Adrenal gland (tissue), 5 donors: ENCODE results near the gene APRT.
A peak's percentile ranks its signal among the peaks of the same experiment; 100 is the strongest.

ENCODE experiments used
- POLR2A ChIP-seq, 2 donors: fragments of 450-650 bp; IDR thresholded peaks; one replicate each; pipeline ENCODE4 v1.6.1; 2017; ENCODE audit warnings: antibody characterized with exemption in 2 of 2, mild to moderate bottlenecking in 2 of 2, moderate library complexity in 1 of 2
- TF ChIP-seq, protein P1 (sequence below), 6 experiments: fragments of 450-650 bp in 4 of 6; fragments of 200-600 bp in 2 of 6; sonication (generic) in 1 of 6; IDR thresholded peaks; 1 replicate in 5 of 6; 2 replicates in 1 of 6; pipeline versions ENCODE4 v1.5.1 to v1.8.0; 2016 to 2021; ENCODE audit warnings: antibody characterized with exemption in 6 of 6, mild to moderate bottlenecking in 2 of 6, moderate library complexity in 1 of 6
- donor health status: DM: no; HTN: no; CAD: no.

DNA sequence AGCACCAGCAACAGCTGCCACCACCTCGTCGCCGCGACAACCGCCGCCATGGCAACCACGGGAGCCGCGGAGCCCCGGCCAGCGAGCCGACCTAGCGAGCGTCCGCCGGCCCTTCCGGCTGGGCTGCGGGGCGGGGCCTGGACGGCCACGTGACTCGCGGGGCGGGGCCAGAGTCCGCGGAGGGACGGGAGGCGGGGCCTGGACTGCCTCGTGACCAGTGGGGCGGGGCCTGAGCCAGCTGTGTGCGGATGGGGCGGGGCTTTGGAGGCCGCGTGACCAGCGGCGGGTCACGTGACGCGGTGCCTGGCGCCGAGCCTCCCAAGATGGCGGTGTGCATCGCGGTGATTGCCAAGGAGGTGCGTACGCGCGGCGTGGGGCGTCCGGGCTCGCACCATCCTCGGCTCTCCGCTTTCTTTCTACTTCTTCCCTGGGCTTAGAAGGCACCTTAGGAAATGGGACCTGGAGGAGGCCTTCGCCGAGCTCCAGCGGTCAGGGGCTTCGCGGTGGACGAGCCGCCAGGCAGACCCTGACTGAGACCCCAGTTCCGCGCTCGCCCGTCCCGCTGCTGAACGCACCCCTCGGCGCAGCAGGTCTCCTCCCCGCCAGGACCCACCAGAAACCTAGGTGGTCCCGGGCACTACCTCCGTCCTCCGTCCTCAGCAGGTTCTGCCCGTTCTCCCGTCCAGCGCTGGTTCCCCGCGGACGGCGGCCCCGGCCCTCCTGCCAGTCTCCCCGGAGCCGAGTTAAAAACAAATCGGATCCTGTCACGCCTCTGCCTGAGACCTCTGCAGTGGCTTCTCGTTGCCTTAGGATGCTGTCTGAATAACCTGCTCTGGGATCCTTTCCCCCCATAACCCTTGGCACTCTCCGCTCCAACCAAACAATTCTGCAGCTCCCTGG lies 45.4 kb upstream of the APRT start, which contains the start of the genes GALNS and TRAPPC2L:
- TF ChIP-seq, protein P1, sequence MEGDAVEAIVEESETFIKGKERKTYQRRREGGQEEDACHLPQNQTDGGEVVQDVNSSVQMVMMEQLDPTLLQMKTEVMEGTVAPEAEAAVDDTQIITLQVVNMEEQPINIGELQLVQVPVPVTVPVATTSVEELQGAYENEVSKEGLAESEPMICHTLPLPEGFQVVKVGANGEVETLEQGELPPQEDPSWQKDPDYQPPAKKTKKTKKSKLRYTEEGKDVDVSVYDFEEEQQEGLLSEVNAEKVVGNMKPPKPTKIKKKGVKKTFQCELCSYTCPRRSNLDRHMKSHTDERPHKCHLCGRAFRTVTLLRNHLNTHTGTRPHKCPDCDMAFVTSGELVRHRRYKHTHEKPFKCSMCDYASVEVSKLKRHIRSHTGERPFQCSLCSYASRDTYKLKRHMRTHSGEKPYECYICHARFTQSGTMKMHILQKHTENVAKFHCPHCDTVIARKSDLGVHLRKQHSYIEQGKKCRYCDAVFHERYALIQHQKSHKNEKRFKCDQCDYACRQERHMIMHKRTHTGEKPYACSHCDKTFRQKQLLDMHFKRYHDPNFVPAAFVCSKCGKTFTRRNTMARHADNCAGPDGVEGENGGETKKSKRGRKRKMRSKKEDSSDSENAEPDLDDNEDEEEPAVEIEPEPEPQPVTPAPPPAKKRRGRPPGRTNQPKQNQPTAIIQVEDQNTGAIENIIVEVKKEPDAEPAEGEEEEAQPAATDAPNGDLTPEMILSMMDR (IDR thresholded peaks at IDR 0.05) = peak in 1 of 6 experiments; percentile 2
- peak; percentile 37 to 88 for TF ChIP-seq POLR2A (IDR thresholded peaks at IDR 0.05)
